ACHN (cell line): ENCODE data around the gene PITPNM3.
"Not testable (repeated sequence)": the region's sequence is repeated elsewhere in the genome, so short reads cannot be mapped to it uniquely, and the experiment has no call there.

ENCODE experiments used
- DNase-seq: peaks from one replicate; pipeline ENCODE4 v3.0.0-alpha.2; 2015
- in situ Hi-C: cut with HindIII; loops from 2 replicates; pipeline ENCODE4 v1.10.0; 2017; ENCODE audit warnings: low sequenced_read_pairs, low pct_ligation_motif_present, low pct_unique_long_range_greater_than_20kb

PITPNM3 gene

DNA sequence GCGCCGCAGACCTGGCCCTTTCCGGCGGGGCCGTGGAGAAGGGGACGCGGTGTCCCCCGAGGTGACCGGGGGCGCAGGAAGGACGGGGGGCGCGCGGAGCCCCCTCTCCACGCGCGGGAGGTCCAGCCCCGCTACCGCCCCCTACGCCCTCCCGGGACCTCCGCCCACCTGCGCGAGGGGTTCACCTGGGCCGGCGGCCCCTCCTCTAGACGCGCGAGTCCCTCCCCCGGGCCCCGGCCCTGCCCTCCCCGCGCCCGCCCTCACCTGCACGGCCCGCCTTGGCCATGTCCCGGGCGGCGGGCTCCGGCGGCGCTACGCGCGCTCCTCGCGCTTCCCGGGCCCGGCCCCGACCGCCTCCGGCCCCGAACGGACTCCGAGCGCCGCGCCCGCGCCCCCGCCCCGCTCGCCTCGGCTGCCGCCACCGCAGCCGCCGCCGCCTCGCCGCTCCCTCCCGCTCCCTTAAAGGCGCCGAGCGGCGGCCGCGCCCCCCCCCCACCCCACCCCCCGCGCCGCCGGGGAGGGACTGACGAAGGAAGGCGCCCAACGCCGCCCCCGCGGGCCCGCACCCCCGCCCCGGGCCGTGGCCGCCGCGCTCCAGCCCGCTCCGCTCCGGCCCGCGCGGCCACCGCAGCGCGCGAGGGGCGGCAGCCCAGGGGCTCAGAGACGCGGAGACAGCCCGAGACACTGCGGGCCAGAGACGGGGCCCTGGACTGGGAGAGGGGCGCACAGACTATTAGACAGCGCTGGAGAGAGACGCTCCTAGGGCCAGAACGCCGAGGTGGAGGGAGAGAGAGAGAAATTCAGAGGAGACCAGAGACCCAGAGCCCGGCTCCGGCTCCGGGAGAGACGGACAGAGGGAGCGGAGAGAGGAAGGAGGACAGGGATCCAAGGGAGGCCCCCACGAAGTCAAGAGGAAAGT lies at the start of gene PITPNM3:
Gene PITPNM3 (minus strand): TSS at position 435 of the 919 bp plus-strand sequence. CDS start 149 bp downstream, at position 286.
- peak; percentile 30 for DNase-seq
- in situ Hi-C loops = no loop called here

DNA sequence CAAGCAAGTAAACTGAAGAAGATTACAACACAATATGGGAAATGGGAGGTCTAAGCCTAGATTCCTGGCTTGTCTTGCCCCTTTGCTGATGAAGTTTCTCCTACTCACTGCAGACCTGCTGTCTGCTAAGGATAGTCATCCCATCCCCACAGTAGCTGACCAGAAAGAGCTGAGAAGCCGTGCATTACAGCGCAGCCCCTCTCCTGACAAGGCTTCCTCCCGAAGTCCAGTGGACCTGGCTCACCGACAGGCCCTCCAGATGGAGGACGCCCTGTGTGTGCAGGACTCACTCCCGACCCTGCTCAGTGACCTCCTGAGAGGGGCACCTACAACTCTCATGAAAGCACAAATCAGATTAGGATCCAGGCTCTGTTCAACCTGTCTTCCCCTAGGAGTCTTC lies 48.8 kb upstream of the PITPNM3 start:
- in situ Hi-C loops = no loop called here
- no peak for DNase-seq

- DNase-seq = no peak
- in situ Hi-C loops = no loop called here
These were observed 47.5 kb upstream of the PITPNM3 start for GRCh38 chr17:6603744-6604325.

DNA sequence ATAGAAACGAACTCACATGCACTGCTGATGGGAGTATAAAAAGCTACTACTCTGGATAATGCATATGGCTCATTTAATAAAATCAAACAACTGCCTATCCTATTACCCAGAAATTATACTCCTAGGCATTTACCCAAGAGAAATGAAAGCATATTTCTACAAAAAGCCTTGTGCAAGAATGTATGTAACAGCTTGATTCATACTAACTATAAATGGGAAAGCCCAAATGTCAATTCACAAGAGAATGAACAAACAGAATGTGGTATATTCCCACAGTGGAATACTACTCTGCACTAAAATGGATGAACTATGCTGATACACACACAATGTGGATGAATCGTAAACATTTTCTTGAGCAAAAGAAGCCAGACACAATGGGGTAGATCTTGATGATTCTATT lies 45.8 kb upstream of the PITPNM3 start:
- no peak for DNase-seq
- in situ Hi-C loops = no loop called here

GRCh38 chr17:6599364-6599763 lies 43.0 kb upstream of the PITPNM3 start:
- in situ Hi-C loops = no loop called here
- no peak for DNase-seq

DNA sequence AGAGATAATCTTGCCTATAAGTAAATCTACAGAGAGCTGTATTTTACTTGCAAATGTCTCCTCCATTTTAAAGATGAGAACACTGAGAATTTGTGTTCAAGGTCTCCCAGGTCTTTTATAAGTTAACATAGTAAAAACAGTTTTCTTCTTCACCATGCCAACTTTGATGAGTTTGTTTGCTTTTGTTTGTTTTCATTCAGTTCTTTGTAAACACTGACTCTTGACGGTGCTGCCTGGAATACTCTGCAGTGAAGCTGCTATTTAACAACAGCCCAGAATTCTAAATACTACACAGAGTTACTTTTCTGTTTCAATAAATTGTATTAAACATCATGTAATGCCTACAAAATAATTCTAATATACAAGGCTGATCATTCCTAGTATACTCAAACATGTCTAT lies 41.4 kb upstream of the PITPNM3 start:
- DNase-seq = no peak
- in situ Hi-C loops = no loop called here

- DNase-seq = no peak
- in situ Hi-C loops = no loop called here
These were observed 40.6 kb upstream of the PITPNM3 start for GRCh38 chr17:6596941-6597340.

GRCh38 chr17:6596511-6596910 lies 40.2 kb upstream of the PITPNM3 start:
- DNase-seq = no peak
- in situ Hi-C loops = no loop called here

DNA sequence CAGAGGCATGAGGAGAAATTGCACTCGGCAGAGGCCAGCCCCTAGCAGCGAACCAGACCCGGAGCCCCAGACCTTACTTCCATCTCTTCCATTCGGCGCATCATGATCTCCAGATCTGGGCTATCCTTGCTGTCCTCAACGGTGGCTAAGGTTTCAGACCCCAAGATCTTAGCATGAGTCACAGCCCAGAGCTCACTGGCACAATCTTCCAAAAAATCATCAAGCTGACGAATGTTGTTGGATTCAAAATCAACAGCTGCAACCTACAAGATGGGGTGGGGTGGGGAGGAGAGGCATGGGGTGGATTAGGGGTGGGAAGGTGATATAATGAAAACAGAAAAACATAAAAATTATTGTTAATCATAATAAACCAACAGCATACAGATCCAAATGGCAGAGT lies 39.7 kb upstream of the PITPNM3 start:
- no peak for DNase-seq
- in situ Hi-C loops = no loop called here

DNA sequence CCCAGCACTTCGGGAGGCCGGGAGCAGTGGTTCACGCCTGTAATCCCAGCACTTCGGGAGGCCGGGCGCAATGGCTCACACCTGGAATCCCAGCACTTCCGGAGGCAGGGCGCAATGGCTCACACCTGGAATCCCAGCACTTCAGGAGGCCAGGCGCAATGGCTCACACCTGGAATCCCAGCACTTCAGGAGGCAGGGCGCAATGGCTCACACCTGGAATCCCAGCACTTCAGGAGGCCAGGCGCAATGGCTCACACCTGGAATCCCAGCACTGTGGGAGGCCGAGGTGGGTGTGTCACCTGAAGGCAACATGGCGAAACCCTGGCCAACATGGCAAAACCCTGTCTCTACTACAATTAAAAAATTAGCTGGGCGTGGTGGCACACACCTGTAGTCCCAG lies 37.0 kb upstream of the PITPNM3 start:
- in situ Hi-C loops, DNase-seq: not testable (repeated sequence)

GRCh38 chr17:6592173-6592572 lies 35.8 kb upstream of the PITPNM3 start:
- peak; percentile 93 for DNase-seq
- in situ Hi-C loops = no loop called here

- in situ Hi-C loops = no loop called here
- peak; percentile 82 for DNase-seq
These were observed 35.3 kb upstream of the PITPNM3 start for GRCh38 chr17:6591599-6592158.

DNA sequence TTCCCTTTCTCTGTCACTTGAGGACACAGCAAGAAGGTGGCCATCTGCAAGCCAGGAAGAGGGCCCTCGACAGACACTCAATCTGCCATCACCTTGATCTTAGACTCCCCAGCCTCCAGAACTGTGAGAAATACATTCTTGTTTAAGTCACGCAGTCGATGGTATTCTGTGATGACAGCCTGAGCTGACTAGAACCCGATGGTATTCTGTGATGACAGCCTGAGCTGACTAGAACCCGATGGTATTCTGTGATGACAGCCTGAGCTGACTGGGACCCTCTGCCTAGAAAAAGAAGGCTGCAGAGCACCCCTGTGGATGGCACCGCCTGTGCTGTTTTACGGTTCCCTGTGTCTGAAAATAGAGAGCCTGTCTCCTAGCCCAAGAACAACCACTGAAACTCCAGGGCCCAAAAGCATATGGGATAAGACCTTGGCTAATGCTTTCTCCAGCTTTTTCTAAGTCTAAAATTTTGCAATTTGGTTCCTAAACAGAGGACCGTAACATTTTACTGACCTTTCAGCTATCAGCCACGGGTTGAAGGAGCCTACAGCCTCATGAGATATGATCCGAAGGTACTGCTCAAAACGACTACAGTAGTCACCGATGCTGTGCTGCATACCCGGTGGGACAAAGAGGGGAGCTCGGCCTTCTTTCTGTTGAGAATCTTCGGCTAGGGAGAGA lies 33.1 kb upstream of the PITPNM3 start:
- no peak for DNase-seq
- in situ Hi-C loops = no loop called here

DNA sequence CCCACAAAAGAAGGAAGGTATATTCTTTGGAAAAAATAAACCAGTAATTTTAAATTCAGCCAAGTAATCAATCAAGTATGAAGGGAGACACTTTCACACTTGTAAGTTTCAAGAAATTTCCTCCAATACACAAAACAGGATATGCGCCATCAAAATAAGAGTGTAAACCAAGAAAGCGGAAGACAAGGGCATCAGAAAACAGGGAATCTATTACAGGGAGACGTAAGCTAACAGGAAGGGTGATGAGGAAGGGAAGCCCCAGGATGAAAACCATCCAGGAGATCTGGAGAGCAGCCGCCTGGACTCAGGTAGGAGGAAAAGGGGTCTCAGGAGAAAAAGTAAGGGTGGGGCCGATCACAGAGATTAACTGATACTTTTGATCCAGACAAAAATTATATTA lies 31.8 kb upstream of the PITPNM3 start:
- in situ Hi-C loops = no loop called here
- no peak for DNase-seq

GRCh38 chr17:6587310-6587709 lies 31.0 kb upstream of the PITPNM3 start:
- no peak for DNase-seq
- in situ Hi-C loops = no loop called here

- in situ Hi-C loops = no loop called here
- DNase-seq = no peak
These were observed 27.1 kb upstream of the PITPNM3 start for GRCh38 chr17:6583411-6583810.

DNA sequence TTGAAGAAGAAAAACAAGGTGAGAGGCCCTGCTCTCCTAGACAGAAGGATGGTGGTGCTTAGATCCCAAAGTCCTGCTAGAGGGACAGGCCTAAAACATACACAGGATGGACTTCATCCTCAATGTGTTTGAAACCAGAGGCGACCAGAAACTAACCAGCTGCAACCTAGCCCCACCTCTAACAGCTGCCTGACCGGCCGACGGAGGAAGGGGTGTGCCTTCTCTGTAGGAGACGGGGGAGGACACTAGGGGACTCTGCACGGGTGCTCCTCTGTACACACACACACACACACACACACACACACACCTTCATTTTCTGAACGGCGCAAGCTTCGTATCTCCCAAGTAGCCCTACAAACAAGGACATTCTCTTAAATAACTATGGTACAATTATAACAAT lies 24.3 kb upstream of the PITPNM3 start:
- DNase-seq = no peak

DNA sequence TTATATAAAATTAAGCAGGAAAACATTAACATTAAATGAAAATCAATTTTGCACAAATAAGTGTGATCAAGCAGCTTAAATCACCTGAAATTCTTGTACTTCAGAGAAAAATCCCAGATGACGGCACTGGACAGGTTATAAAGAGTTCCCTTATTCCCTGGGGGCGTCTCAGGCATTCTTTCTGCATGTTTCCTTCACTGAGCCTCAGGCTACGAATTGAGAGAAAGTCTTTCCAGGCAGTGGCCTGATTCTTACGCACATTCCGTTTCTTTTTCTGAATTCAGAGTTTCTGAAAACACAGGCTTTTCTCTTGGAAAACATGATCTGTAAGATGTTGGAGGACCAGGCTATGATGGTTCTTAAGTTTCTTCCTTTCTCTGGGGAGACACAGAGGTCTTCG lies 22.1 kb upstream of the PITPNM3 start:
- DNase-seq = no peak
- in situ Hi-C loops = no loop called here

More for the DNA sequence above, 24.3 kb upstream of the PITPNM3 start:
- in situ Hi-C loops = no loop called here

GRCh38 chr17:6577686-6578263 lies 21.4 kb upstream of the PITPNM3 start:
- in situ Hi-C loops = no loop called here
- no peak for DNase-seq
